ENCODE measurements around the gene TDRD6.
A peak's percentile ranks its signal among the peaks of the same experiment; 100 is the strongest.

The TDRD6 gene

GRCh38 chr6:46690911-46691451 is 3.3 kb downstream of the TDRD6 start:
- Mint-ChIP-seq H3K9me3 (no peaks in the 10 kb centered on the region), H3K27ac (no peak overlapping the region), H3K4me3 (no peak overlapping the region), H3K4me1 (ENCODE audit: low read depth) (no peaks in the 10 kb centered on the region), H3K36me3 (ENCODE audit: low read depth) (no peaks in the 10 kb centered on the region), H3K27me3 (ENCODE audit: low read depth) (peaks cover 20% of the 10 kb centered on the region)
- no peak for DNase-seq (ENCODE audit: low spot score)

DNA sequence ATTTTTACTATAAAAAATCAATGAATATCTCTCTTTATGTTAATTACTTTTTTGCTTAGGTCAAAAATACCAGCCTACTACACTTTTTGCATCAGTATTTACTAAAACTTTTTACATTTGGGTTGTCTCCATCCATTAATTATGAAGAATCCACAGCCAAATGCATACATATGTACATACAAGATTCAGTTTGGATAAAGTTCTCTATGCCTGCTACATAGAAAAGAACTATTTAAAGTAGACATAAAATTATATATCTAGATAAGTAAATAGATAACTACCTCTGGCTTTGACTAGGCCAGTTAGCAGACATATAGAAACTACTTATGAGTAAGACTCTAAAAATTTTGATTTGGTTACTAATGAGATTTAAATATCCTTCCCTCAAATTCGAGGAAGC is 12.3 kb downstream of the TDRD6 start:
- H3K9me3 Mint-ChIP-seq = no peaks in the 10 kb centered on the region
- DNase-seq (ENCODE audit: low spot score) = no peak
- no peak overlapping the region for H3K27ac Mint-ChIP-seq
- peaks cover 2% of the 10 kb centered on the region for H3K4me1 Mint-ChIP-seq (ENCODE audit: low read depth)
- H3K36me3 Mint-ChIP-seq (ENCODE audit: low read depth) = no peaks in the 10 kb centered on the region
- H3K27me3 Mint-ChIP-seq (ENCODE audit: low read depth) = peaks cover 27% of the 10 kb centered on the region
- no peak overlapping the region for H3K4me3 Mint-ChIP-seq

DNA sequence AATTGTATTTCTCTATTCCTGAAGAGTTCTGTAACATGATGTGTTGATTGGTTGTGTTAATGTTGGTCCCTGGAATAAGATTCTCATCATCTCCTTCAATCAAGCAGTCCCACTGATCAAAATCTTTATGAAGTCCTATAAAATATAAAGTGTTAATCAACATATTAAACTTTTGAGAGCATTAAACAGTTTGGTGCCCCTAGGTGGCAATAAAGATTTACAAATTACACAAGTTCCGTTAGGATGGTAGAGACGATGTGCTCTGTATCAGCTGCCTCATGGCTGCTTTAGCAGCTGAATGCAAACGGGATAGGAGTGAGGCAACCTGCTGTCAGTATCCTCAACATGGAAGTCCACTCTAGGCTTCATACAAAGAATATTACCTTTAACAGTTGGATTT is 16.9 kb downstream of the TDRD6 start:
- no peaks in the 10 kb centered on the region for H3K36me3 Mint-ChIP-seq (ENCODE audit: low read depth)
- no peaks in the 10 kb centered on the region for H3K9me3 Mint-ChIP-seq
- DNase-seq (ENCODE audit: low spot score) = no peak
- H3K27ac Mint-ChIP-seq = no peak overlapping the region
- H3K4me1 Mint-ChIP-seq (ENCODE audit: low read depth) = no peaks in the 10 kb centered on the region
- peaks cover 23% of the 10 kb centered on the region for H3K27me3 Mint-ChIP-seq (ENCODE audit: low read depth)
- H3K4me3 Mint-ChIP-seq = no peak overlapping the region

- Mint-ChIP-seq H3K27ac (no peak overlapping the region), H3K4me3 (no peak overlapping the region)
Measured at GRCh38 chr6:46706464-46706863, 18.8 kb downstream of the TDRD6 start.

GRCh38 chr6:46711491-46711890 is 23.8 kb downstream of the TDRD6 start:
- no peak overlapping the region for H3K4me3 Mint-ChIP-seq
- no peak overlapping the region for H3K27ac Mint-ChIP-seq
- no peaks in the 10 kb centered on the region for H3K9me3 Mint-ChIP-seq
- H3K27me3 Mint-ChIP-seq (ENCODE audit: low read depth) = peaks cover 12% of the 10 kb centered on the region
- no peak for DNase-seq (ENCODE audit: low spot score)
- H3K36me3 Mint-ChIP-seq (ENCODE audit: low read depth) = no peaks in the 10 kb centered on the region
- H3K4me1 Mint-ChIP-seq (ENCODE audit: low read depth) = no peaks in the 10 kb centered on the region

More at GRCh38 chr6:46706464-46706863, 18.8 kb downstream of the TDRD6 start:
- no peak for DNase-seq (ENCODE audit: low spot score)
- Mint-ChIP-seq H3K4me1 (ENCODE audit: low read depth) (no peaks in the 10 kb centered on the region), H3K36me3 (ENCODE audit: low read depth) (no peaks in the 10 kb centered on the region), H3K27me3 (ENCODE audit: low read depth) (peaks cover 29% of the 10 kb centered on the region), H3K9me3 (no peaks in the 10 kb centered on the region)

GRCh38 chr6:46715141-46715540 is 27.5 kb downstream of the TDRD6 start:
- Mint-ChIP-seq H3K27ac (no peak overlapping the region), H3K36me3 (ENCODE audit: low read depth) (no peaks in the 10 kb centered on the region), H3K4me1 (ENCODE audit: low read depth) (no peaks in the 10 kb centered on the region), H3K27me3 (ENCODE audit: low read depth) (peaks cover 7% of the 10 kb centered on the region), H3K4me3 (no peak overlapping the region), H3K9me3 (no peaks in the 10 kb centered on the region)
- DNase-seq (ENCODE audit: low spot score) = no peak

DNA sequence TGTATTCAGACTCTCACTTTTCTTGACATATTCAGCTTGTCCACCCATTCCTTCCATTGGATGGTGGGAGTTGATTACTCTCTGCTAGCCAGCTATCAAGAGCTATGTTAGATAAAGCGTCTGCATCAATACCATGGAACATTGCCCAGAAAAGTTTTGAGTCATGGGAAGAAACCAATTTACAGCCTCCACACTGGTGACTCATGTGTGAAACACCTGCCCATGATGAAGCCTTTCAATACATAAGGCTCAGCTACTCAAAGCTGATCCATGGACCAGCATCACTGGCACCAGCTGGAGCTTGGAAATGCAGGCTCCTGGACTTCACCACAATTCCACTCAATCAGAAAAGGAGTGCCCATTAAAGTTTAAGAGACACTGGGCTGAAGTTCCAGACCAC is 31.4 kb downstream of the TDRD6 start:
- no peak for DNase-seq (ENCODE audit: low spot score)
- Mint-ChIP-seq H3K9me3 (no peaks in the 10 kb centered on the region), H3K4me3 (no peak overlapping the region), H3K27me3 (ENCODE audit: low read depth) (peaks cover 2% of the 10 kb centered on the region), H3K4me1 (ENCODE audit: low read depth) (no peaks in the 10 kb centered on the region), H3K27ac (no peak overlapping the region), H3K36me3 (ENCODE audit: low read depth) (no peaks in the 10 kb centered on the region)

DNA sequence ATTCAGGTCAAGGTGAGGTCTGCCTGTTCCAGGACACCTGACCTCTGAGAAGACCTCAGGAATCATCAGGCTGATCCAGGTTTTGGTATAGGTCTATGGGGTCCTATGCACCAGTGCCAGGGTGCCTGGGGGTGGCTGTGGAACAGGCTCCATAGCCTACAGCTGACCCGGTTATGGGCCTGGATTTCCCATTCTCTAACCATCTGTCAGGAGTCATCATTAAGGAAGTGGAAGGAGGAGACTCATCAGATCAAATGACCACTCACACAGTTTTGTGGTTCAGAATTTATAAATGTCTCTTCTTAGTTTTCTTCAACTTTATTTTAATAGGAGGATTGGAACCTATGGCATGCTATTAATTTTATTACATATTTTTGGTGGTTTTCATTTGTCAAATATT is 32.7 kb downstream of the TDRD6 start:
- Mint-ChIP-seq H3K4me3 (no peak overlapping the region), H3K4me1 (ENCODE audit: low read depth) (no peaks in the 10 kb centered on the region), H3K9me3 (no peaks in the 10 kb centered on the region), H3K36me3 (ENCODE audit: low read depth) (no peaks in the 10 kb centered on the region), H3K27me3 (ENCODE audit: low read depth) (peaks cover 2% of the 10 kb centered on the region), H3K27ac (no peak overlapping the region)
- DNase-seq (ENCODE audit: low spot score) = no peak

- Mint-ChIP-seq H3K27me3 (ENCODE audit: low read depth) (peaks cover 37% of the 10 kb centered on the region), H3K4me3 (no peak overlapping the region), H3K9me3 (no peaks in the 10 kb centered on the region), H3K4me1 (ENCODE audit: low read depth) (peaks cover 1% of the 10 kb centered on the region), H3K36me3 (ENCODE audit: low read depth) (no peaks in the 10 kb centered on the region), H3K27ac (no peak overlapping the region)
- DNase-seq (ENCODE audit: low spot score) = no peak
Measured at GRCh38 chr6:46729787-46730326, 42.2 kb downstream of the TDRD6 start.

GRCh38 chr6:46730921-46731461 is 43.3 kb downstream of the TDRD6 start:
- Mint-ChIP-seq H3K27ac (no peak overlapping the region), H3K36me3 (ENCODE audit: low read depth) (no peaks in the 10 kb centered on the region), H3K27me3 (ENCODE audit: low read depth) (peaks cover 44% of the 10 kb centered on the region), H3K9me3 (no peaks in the 10 kb centered on the region), H3K4me1 (ENCODE audit: low read depth) (peaks cover 1% of the 10 kb centered on the region), H3K4me3 (no peak overlapping the region)
- no peak for DNase-seq (ENCODE audit: low spot score)

DNA sequence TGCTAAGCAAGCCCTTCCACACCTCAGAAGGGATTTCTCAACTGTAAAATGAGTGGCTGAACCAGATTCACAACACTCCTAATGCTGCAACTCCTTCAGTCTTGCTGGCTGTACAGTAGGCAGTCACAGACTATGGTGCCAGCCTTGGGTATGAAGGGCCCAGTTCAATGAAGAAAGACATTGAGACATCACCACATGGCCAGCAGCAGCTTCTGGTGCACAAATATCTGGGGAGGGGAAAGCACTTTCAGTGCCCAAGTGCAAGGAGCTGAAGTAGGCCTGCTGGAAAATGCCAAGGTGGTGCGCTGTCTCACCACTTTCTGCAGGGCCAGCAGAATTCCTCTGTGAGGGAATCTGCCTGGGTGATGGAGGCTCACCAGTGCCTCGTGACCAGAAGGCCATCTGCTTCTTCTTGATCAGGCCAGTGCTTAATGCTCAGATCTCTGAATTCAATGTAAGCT is 45.7 kb downstream of the TDRD6 start:
- Mint-ChIP-seq H3K4me3 (no peak overlapping the region), H3K27ac (no peak overlapping the region), H3K27me3 (ENCODE audit: low read depth) (peaks cover 58% of the 10 kb centered on the region), H3K9me3 (no peaks in the 10 kb centered on the region), H3K36me3 (ENCODE audit: low read depth) (no peaks in the 10 kb centered on the region), H3K4me1 (ENCODE audit: low read depth) (peaks cover 1% of the 10 kb centered on the region)
- no peak for DNase-seq (ENCODE audit: low spot score)

GRCh38 chr6:46734867-46735719 is 47.4 kb downstream of the TDRD6 start, which contains the start of gene PLA2G7:
PLA2G7 (minus strand) TSS chr6:46735375; CDS start chr6:46722891, 12,484 bp downstream.
- H3K27me3 Mint-ChIP-seq (ENCODE audit: low read depth) = peaks cover 62% of the 10 kb centered on the region
- DNase-seq (ENCODE audit: low spot score) = no peak
- no peaks in the 10 kb centered on the region for H3K9me3 Mint-ChIP-seq
- H3K36me3 Mint-ChIP-seq (ENCODE audit: low read depth) = no peaks in the 10 kb centered on the region
- H3K27ac Mint-ChIP-seq = peak within 1 kb of the TSS; percentile 39
- no peak within 1 kb of the TSS for H3K4me3 Mint-ChIP-seq
- H3K4me1 Mint-ChIP-seq (ENCODE audit: low read depth) = peaks cover 1% of the 10 kb centered on the region

GRCh38 chr6:46735720-46736031 is 48.0 kb downstream of the TDRD6 start:
- Mint-ChIP-seq H3K4me1 (ENCODE audit: low read depth) (peaks cover 1% of the 10 kb centered on the region), H3K4me3 (no peak overlapping the region), H3K9me3 (no peaks in the 10 kb centered on the region), H3K27me3 (ENCODE audit: low read depth) (peaks cover 61% of the 10 kb centered on the region), H3K36me3 (ENCODE audit: low read depth) (no peaks in the 10 kb centered on the region), H3K27ac (no peak overlapping the region)
- DNase-seq (ENCODE audit: low spot score) = no peak

GRCh38 chr6:46736906-46737305 is 49.2 kb downstream of the TDRD6 start:
- no peak for DNase-seq (ENCODE audit: low spot score)
- H3K27me3 Mint-ChIP-seq (ENCODE audit: low read depth) = peaks cover 53% of the 10 kb centered on the region
- no peak overlapping the region for H3K27ac Mint-ChIP-seq
- H3K4me3 Mint-ChIP-seq = no peak overlapping the region
- no peaks in the 10 kb centered on the region for H3K36me3 Mint-ChIP-seq (ENCODE audit: low read depth)
- H3K9me3 Mint-ChIP-seq = no peaks in the 10 kb centered on the region
- H3K4me1 Mint-ChIP-seq (ENCODE audit: low read depth) = peaks cover 1% of the 10 kb centered on the region

Data from T-helper 2 cell treated with Interferon-gamma antibody and Interleukin-4, amounts not matched to agents 5 μg/mL and 100 μg/mL, for 36 hours (primary cell).